GM12874 (cell line): ENCODE measurements around the gene SERPINA12.
A peak's percentile ranks its signal among the peaks of the same experiment; 100 is the strongest.

Experiments used
- CTCF ChIP-seq: IDR thresholded peaks from 2 replicates; pipeline ENCODE4 v1.5.1; 2011; ENCODE audit warnings: low read depth, mild to moderate bottlenecking, control low read depth, low read length, moderate library complexity; ENCODE audit not compliant: insufficient read depth

SERPINA12 gene

GRCh38 chr14:94509356-94509755 is at the start of gene SERPINA12:
Gene SERPINA12, minus strand, starts transcription at chr14:94509469. Its CDS starts 11,072 bp downstream, at chr14:94498397.
- TF ChIP-seq CTCF = no peak

- TF ChIP-seq CTCF = no peak
These were observed 49.6 kb upstream of the SERPINA12 start for GRCh38 chr14:94558842-94559241.

- TF ChIP-seq CTCF = no peak
These were observed 48.1 kb upstream of the SERPINA12 start for GRCh38 chr14:94557327-94557726.

- TF ChIP-seq CTCF = no peak
These were observed 46.7 kb upstream of the SERPINA12 start for GRCh38 chr14:94555991-94556390.

GRCh38 chr14:94550041-94550440 is 40.8 kb upstream of the SERPINA12 start:
- TF ChIP-seq CTCF = no peak

- peak; percentile 86 for TF ChIP-seq CTCF
These were observed 40.0 kb upstream of the SERPINA12 start for GRCh38 chr14:94548999-94549985.

- no peak for TF ChIP-seq CTCF
These were observed 39.1 kb upstream of the SERPINA12 start for GRCh38 chr14:94548131-94548998.
